Measurements from ENCODE around the gene GRPEL2. TPM values are rescaled to one million over a fixed set of nuclear protein-coding genes. Genes with fewer than 3 reads are reported as not detected.
"Not testable (repeated sequence)": the region's sequence is repeated elsewhere in the genome, so short reads cannot be mapped to it uniquely, and the experiment has no call there.

Gene GRPEL2
- total RNA-seq, 2 experiments from 2014 or later = 27.2 to 27.3 TPM

DNA sequence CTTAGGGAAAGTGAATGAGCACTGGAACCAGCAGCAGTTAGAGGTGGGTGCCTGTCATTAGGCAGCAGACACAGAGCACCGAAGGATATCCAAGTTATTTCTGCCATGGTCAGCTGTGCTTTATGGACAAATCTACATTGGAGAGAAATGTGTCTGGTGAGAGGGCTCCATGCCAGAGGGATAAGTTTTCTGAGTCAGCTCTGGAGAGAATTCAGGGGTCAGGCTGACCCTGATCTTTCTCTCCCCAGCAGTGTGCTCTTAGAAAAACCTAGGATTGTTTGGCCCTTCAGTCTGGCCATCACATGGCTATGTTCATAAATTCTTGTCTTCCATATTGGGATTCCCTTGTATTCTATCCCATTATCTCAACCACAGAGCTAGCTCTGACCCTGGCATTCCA, 42.7 kb downstream of the GRPEL2 start:
- Mint-ChIP-seq H3K9me3 (ENCODE audit: low read depth) (no peaks in the 10 kb centered on the region), H3K4me1 (peaks cover 3% of the 10 kb centered on the region), H3K36me3 (no peaks in the 10 kb centered on the region), H3K27ac (no peak overlapping the region), H3K27me3 (peaks cover 12% of the 10 kb centered on the region), H3K4me3 (no peak overlapping the region)
- DNase-seq = no peak
- CTCF ChIA-PET = interaction anchor here (1.1 to 2.8 kb wide), 3 partner anchors 17 to 177 kb away, joined by 3 to 14 read pairs (median 7); no protein-coding TSS in a partner anchor
- no peak for ATAC-seq

DNA sequence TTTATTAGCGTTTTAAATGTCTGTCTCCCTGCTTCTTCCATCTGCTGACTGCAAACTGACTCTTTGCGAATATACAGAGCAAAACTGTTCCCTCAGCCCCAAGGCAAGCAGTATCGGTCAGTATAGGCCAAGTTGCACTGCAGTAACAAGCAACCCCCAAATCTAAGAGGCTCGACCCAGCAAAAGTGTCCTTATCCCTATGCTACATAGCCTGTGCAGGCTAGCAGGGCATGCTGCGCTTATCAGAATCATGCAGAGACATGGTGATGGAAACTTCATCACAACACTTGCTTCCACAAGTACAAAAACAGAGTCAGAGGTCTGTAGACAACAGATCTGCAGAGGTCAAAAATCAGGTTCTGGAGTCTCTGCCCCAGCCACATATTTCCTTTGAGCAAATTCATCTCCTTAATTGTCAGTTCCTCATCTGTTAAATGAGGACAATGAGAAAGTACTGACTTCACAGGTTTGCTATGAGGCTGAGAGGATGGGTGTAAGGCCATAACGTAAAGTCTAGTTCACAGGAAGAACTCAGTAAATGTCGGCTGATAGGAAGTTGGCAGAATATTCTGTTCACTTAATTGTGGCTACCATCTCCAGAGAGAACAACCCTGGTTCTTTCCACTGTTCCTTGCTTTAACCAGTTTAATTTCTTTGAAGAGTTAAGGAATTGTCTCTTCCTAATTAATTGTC, 43.3 kb downstream of the GRPEL2 start:
- H3K27me3 Mint-ChIP-seq = peaks cover 12% of the 10 kb centered on the region
- no peak overlapping the region for H3K4me3 Mint-ChIP-seq
- no peaks in the 10 kb centered on the region for H3K36me3 Mint-ChIP-seq
- ATAC-seq (no peak), DNase-seq (no peak)
- H3K4me1 Mint-ChIP-seq = peaks cover 3% of the 10 kb centered on the region
- H3K9me3 Mint-ChIP-seq (ENCODE audit: low read depth) = no peaks in the 10 kb centered on the region
- H3K27ac Mint-ChIP-seq = no peak overlapping the region
- CTCF ChIA-PET = interaction anchor here (0.6 to 1.4 kb wide), 2 partner anchors 21 to 952 kb away, joined by 3 to 4 read pairs; no protein-coding TSS in a partner anchor

DNA sequence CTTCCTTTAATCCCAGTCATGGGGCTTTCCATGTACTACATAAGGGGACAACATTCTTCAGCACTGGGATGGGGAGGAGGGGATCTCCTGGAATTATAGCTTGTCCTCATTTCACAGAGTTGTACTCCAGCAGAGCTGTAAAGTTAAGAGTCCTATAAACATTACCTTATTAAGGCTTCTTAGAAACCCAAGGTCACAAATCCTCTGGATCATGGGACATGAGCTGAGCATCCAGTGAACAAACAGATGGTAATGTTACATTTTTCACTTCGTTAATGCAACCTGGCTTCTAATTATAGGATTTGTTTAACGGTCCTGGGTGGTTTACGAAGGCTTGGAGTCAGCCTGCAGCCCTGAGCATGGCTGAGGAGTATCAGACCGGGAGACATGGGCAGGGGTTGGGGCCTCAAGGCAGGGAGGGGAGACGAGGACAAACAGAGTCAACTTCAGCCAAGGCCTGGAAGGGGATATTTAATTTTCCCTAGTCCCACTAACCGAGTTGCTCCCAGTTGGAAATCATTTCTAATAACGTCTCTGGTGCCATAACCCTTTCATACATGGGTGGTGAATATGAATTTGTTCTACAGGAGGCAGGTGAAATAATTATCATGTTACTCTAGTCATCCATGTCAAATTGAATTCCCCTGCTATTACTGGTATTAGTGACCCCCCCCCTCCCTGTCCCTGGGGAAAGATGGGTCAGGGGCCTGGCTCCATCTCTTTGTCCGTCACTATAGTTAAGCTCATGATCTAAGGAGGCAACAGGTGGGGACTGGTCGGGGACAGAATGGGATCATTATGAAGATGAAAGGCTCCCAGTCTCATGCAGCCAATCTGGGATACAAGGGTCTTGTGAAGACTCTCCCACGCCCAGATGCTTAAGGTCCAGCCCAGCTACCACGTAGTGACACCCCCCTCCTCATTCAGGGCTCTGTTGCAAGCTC, 44.5 kb downstream of the GRPEL2 start:
- Mint-ChIP-seq H3K27me3 (peaks cover 12% of the 10 kb centered on the region), H3K4me1 (peaks cover 3% of the 10 kb centered on the region), H3K4me3 (no peak overlapping the region), H3K9me3 (ENCODE audit: low read depth) (no peaks in the 10 kb centered on the region), H3K36me3 (no peaks in the 10 kb centered on the region), H3K27ac (no peak overlapping the region)
- ATAC-seq (no peak), DNase-seq (no peak)
- CTCF ChIA-PET = interaction anchor here (0.6 to 1.4 kb wide), 4 partner anchors 9 to 22 kb away, joined by 3 to 4 read pairs (median 3); no protein-coding TSS in a partner anchor

DNA sequence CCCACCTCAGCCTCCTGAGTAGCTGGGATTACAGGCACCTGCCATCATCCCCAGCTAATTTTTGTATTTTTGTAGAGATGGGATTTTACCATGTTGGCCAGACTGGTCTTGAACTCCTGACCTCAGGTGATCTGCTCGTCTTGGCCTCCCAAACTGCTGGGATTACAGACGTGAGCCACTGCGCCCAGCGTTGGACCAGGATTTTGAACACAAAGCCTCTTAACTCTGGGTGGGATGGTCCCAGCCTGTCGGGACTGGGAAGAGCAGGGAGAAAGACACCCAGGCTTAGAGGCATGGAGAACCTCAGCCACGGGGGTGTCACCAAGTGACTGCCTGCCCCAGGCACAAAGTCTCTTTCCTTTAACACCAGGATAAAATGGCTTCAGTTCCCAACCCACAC, 45.8 kb downstream of the GRPEL2 start:
- peaks cover 15% of the 10 kb centered on the region for H3K27me3 Mint-ChIP-seq
- not testable (repeated sequence) for H3K4me1 Mint-ChIP-seq; H3K36me3 Mint-ChIP-seq; ATAC-seq; H3K4me3 Mint-ChIP-seq; DNase-seq; H3K9me3 Mint-ChIP-seq (ENCODE audit: low read depth); H3K27ac Mint-ChIP-seq
- CTCF ChIA-PET = interaction anchor here (0.7 to 0.8 kb wide), 2 partner anchors 10 to 43 kb away, joined by 3 to 4 read pairs; no protein-coding TSS in a partner anchor

DNA sequence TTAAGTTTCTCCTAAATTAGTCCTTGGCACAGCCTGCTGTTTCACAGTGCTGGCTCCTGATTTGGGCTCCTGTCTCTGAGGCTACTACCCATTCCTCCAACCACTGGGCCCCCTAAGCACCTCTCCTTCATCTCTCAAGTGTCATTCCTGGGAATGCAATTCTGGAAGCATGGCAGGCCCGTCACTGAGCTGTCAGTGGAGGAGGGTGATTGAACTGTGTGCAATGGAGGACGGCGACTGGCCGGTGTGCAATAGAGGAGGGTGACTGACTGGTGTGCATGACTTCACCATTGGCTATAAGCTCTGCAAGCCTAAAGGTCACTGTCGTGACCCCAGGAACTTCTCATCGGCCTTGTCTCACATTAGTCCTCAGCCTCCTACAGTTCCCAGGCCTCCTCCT, 46.2 kb downstream of the GRPEL2 start:
- peaks cover 15% of the 10 kb centered on the region for H3K27me3 Mint-ChIP-seq
- DNase-seq (no peak), ATAC-seq (no peak)
- CTCF ChIA-PET = interaction anchor here (0.7 kb wide), 1 partner anchor 42 kb away, joined by 3 read pairs; no protein-coding TSS in a partner anchor
- H3K9me3 Mint-ChIP-seq (ENCODE audit: low read depth) = no peaks in the 10 kb centered on the region
- H3K4me1 Mint-ChIP-seq = peaks cover 3% of the 10 kb centered on the region
- H3K4me3 Mint-ChIP-seq = no peak overlapping the region
- H3K36me3 Mint-ChIP-seq = no peaks in the 10 kb centered on the region
- H3K27ac Mint-ChIP-seq = no peak overlapping the region

DNA sequence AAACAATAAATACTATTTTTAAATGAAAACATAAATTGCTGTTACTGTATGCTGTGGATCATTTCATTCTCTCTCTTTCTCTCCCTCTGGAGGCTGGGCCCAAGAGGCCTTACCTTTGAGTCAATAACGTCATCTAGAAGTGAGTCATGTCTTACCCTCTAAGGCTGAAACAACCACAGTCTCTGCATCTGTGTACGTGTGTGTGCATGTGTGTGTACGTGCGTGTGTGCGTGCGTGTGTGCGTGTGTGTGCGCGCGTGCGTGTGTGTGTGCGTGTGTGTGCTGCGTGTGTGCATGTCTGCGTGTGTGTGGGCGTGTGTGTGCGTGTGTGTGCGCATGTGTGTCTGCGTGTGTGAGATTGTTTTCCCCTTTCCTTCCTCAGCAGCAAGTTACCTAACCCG, 47.4 kb downstream of the GRPEL2 start:
- H3K4me1 Mint-ChIP-seq = peaks cover 3% of the 10 kb centered on the region
- H3K9me3 Mint-ChIP-seq (ENCODE audit: low read depth) = no peaks in the 10 kb centered on the region
- H3K4me3 Mint-ChIP-seq = no peak overlapping the region
- H3K27me3 Mint-ChIP-seq = peaks cover 15% of the 10 kb centered on the region
- CTCF ChIA-PET = no interaction called here
- DNase-seq (no peak), ATAC-seq (peak; percentile 60)
- no peak overlapping the region for H3K27ac Mint-ChIP-seq
- H3K36me3 Mint-ChIP-seq = no peaks in the 10 kb centered on the region

DNA sequence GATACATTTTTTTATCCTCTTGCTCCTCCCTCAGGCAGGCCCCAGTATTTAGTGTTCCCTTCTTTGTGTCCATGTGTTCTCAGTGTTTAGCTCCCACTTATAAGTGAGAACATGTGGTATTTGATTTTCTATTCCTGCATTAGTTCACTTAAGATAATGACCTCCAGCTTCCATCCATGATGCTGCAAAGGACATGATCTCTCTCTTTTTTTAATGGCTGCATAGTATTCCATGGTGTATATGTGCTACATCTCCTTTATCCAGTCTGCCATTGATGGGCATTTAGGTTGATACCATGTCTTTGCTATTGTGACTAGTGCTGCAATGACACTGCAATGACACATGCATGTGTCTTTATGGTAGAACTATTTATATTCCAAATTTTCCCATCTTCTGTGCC, 49.7 kb downstream of the GRPEL2 start:
- H3K27ac Mint-ChIP-seq; DNase-seq; H3K27me3 Mint-ChIP-seq; H3K4me1 Mint-ChIP-seq; H3K36me3 Mint-ChIP-seq; ATAC-seq; H3K9me3 Mint-ChIP-seq (ENCODE audit: low read depth); H3K4me3 Mint-ChIP-seq: not testable (repeated sequence)
- CTCF ChIA-PET = interaction anchor here (1.4 kb wide), 1 partner anchor 15 kb away, joined by 3 read pairs; no protein-coding TSS in a partner anchor

DNA sequence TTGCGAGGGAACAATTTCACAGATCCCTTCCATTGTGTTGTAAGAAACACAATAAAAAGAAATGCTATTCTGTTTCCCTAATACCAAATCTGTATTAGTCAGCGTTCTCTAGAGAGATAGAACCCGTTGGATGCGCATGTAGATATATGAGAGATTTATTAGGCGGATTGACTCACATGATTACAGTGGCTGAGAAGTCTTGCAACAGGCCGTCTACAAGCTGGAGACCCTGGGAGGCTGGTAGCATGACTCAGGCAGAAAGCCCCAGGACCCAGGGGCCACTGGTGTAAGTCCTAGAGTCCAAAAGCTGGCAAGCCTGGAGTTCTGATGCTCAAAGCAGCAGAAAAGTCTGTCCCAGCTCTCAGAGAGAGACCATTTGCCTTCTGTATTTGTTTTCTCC, 52.2 kb downstream of the GRPEL2 start:
- no peak for ATAC-seq
- no peak for DNase-seq
- no peaks in the 10 kb centered on the region for H3K9me3 Mint-ChIP-seq (ENCODE audit: low read depth)
- H3K27ac Mint-ChIP-seq = no peak overlapping the region
- CTCF ChIA-PET = no interaction called here
- no peaks in the 10 kb centered on the region for H3K36me3 Mint-ChIP-seq
- H3K4me1 Mint-ChIP-seq = peaks cover 3% of the 10 kb centered on the region
- H3K27me3 Mint-ChIP-seq = peaks cover 6% of the 10 kb centered on the region
- no peak overlapping the region for H3K4me3 Mint-ChIP-seq

DNA sequence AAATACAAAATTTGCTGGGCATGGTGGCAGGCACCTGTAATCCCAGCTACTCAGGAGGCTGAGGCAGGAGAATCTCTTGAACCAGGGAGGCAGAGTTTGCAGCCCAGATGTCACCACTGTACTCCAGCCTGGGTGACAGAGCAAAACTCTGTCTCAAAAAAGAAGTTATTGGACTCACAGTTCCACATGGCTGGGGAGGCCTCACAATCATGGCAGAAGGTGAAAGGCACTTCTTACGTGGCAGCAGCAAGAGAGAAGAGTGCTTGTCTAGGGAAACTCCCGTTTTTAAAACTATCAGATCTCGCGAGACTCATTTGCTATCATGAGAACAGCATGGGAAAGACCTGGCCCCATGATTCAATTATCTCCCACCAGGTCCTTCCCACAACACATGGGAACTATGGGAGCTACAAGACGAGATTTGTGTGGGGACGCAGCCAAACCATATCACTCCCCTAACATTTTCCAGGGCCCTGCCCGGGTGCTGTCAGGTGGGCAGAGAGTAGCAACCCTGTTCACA, 53.5 kb downstream of the GRPEL2 start:
- H3K27ac Mint-ChIP-seq; H3K36me3 Mint-ChIP-seq; H3K4me1 Mint-ChIP-seq; H3K4me3 Mint-ChIP-seq; DNase-seq; ATAC-seq; H3K27me3 Mint-ChIP-seq; H3K9me3 Mint-ChIP-seq (ENCODE audit: low read depth): not testable (repeated sequence)
- CTCF ChIA-PET = interaction anchor here (1.1 kb wide), 1 partner anchor 31 kb away, joined by 3 read pairs; no protein-coding TSS in a partner anchor

DNA sequence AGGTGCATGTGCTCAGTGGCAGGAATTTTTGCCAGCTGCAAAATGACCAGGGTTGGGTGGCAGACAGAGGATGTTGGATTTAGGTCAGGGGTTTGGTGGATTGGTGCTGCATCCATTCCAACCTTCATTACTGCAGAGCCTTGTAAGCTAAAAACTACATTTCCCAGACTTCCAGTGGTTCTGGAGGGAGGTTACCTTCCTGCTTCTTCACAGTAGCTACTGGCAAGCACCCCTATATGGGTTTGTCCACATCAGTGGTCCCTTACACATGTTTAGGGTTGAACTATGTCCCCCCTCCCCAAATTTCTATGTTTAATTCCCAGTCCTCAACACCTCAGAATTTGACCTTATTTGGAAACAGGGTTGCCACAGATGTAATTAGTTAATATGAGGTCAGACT, 54.5 kb downstream of the GRPEL2 start:
- no peaks in the 10 kb centered on the region for H3K4me1 Mint-ChIP-seq
- H3K9me3 Mint-ChIP-seq (ENCODE audit: low read depth) = no peaks in the 10 kb centered on the region
- ATAC-seq = no peak
- DNase-seq = no peak
- H3K36me3 Mint-ChIP-seq = no peaks in the 10 kb centered on the region
- H3K4me3 Mint-ChIP-seq = no peak overlapping the region
- CTCF ChIA-PET = interaction anchor here (1.1 to 1.3 kb wide), 2 partner anchors 32 to 85 kb away, joined by 3 read pairs; no protein-coding TSS in a partner anchor
- peaks cover 8% of the 10 kb centered on the region for H3K27me3 Mint-ChIP-seq
- H3K27ac Mint-ChIP-seq = no peak overlapping the region

DNA sequence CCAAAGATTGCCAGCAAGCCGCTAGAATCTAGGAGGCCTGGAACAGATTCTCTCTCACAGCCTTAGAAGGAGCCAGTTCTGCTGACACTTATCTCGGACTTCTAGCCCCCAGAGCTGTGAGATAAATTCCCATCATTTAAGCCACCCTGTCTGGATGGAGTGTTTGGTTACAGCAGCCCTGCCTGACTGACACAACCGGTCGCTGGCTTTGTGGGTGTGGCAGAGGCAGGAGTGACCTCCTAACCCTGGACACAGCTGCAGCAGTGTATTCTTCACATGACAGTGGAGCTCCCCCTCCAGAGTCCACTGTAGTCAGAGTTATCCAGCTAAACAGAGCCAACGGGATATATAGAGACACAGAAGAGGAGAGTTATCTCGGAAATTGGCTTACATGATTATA, 55.0 kb downstream of the GRPEL2 start:
- no peak overlapping the region for H3K27ac Mint-ChIP-seq
- H3K4me1 Mint-ChIP-seq = no peaks in the 10 kb centered on the region
- H3K4me3 Mint-ChIP-seq = no peak overlapping the region
- no peaks in the 10 kb centered on the region for H3K9me3 Mint-ChIP-seq (ENCODE audit: low read depth)
- CTCF ChIA-PET = interaction anchor here (0.8 to 1.3 kb wide), 2 partner anchors 39 to 86 kb away, joined by 3 read pairs; no protein-coding TSS in a partner anchor
- H3K36me3 Mint-ChIP-seq = no peaks in the 10 kb centered on the region
- DNase-seq = no peak
- peaks cover 6% of the 10 kb centered on the region for H3K27me3 Mint-ChIP-seq
- ATAC-seq = no peak

DNA sequence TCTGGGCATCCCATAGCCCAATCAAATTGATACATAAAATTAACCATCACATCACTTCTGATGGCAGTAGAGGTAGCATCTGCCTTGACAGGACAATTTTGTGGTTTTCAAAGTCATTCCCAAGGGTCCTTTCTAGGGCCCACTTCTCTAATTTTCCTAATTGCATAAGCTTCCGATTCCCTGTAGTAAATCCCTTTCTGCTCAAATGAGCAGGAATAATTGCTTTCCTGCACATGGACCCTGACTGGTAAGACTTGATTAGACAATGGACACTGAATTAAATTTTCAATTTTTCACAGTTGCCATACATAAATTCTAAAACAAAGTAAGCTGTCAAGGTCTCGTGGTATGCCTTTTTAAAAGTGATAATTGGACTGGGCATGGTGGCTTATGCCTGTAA, 55.8 kb downstream of the GRPEL2 start:
- H3K27ac Mint-ChIP-seq = no peak overlapping the region
- H3K4me1 Mint-ChIP-seq = no peaks in the 10 kb centered on the region
- CTCF ChIA-PET = interaction anchor here (0.8 to 1.3 kb wide), 2 partner anchors 38 to 86 kb away, joined by 3 read pairs; no protein-coding TSS in a partner anchor
- peaks cover 5% of the 10 kb centered on the region for H3K27me3 Mint-ChIP-seq
- no peaks in the 10 kb centered on the region for H3K9me3 Mint-ChIP-seq (ENCODE audit: low read depth)
- H3K4me3 Mint-ChIP-seq = no peak overlapping the region
- no peak for ATAC-seq
- DNase-seq = no peak
- no peaks in the 10 kb centered on the region for H3K36me3 Mint-ChIP-seq

DNA sequence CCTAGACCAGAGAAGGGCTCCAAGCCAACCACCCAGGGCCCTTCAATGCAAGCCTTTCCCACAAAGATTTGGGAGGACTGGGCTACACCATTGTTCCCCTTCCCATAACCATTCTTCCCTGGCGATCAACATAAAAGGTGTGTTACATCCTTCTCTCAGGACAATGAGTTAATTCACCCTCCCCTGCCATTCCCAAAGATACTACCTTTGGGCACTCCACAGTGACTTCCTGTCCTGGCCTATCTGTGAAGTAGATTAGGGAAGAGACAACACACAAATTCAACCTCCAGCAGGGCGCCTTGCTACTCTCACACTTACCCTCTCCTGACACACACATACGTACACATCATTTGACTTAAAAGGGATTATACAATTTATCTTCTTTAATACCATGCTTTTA, 57.0 kb downstream of the GRPEL2 start:
- no peaks in the 10 kb centered on the region for H3K9me3 Mint-ChIP-seq (ENCODE audit: low read depth)
- H3K36me3 Mint-ChIP-seq = no peaks in the 10 kb centered on the region
- H3K4me1 Mint-ChIP-seq = no peaks in the 10 kb centered on the region
- ATAC-seq (no peak), DNase-seq (no peak)
- no peak overlapping the region for H3K27ac Mint-ChIP-seq
- H3K4me3 Mint-ChIP-seq = no peak overlapping the region
- H3K27me3 Mint-ChIP-seq = peaks cover 5% of the 10 kb centered on the region
- CTCF ChIA-PET = no interaction called here

Data from activated CD8-positive, alpha-beta memory T cell treated with anti-CD3 and anti-CD28 coated beads, Interleukin-2, amount 10 ng/mL, durations not matched to agents 7 days and 5 days (primary cell).